CD14-positive monocyte (primary cell): ENCODE data around the gene CEP290. TPM values are rescaled to one million over a fixed set of nuclear protein-coding genes. Genes with fewer than 3 reads are reported as not detected.
A peak's percentile ranks its signal among the peaks of the same experiment; 100 is the strongest.

Experiments used
- DNase-seq, 3 donors: peaks; one replicate each; pipeline ENCODE4 v3.0.0-alpha.2; 2011 to 2022
- H2AFZ ChIP-seq: 2 replicates; pipeline ENCODE4 v1.6.0; 2012; ENCODE audit warnings: mild to moderate bottlenecking, low read depth, low read length, inconsistent platforms; ENCODE audit not compliant: insufficient read depth, poor library complexity, severe bottlenecking
- H3K27ac ChIP-seq, 2 donors: 1 replicate in 1 of 2; 2 replicates in 1 of 2; pipeline ENCODE4 v1.5.1; 2012 to 2013; ENCODE audit warnings: low read length in 2 of 2, control low read depth in 1 of 2, inconsistent platforms in 1 of 2, low read depth in 1 of 2, mild to moderate bottlenecking in 1 of 2
- H3K27me3 ChIP-seq, 2 donors: one replicate each; pipeline versions ENCODE4 v1.6.0 to v1.6.1; 2011 to 2013; ENCODE audit warnings: low read length in 2 of 2; ENCODE audit not compliant: control insufficient read depth in 2 of 2, insufficient read depth in 2 of 2
- H3K36me3 ChIP-seq, 2 donors: replicated peaks in 1 of 2; 1 replicate in 1 of 2; 2 replicates in 1 of 2; pipeline versions ENCODE4 v1.5.1 to v1.6.1; 2012 to 2013; ENCODE audit warnings: low read length in 2 of 2, control low read depth in 1 of 2, inconsistent platforms in 1 of 2, mild to moderate bottlenecking in 1 of 2; ENCODE audit not compliant: insufficient read depth in 2 of 2, control insufficient read depth in 1 of 2
- H3K4me1 ChIP-seq, 2 donors: 1 replicate in 1 of 2; 2 replicates in 1 of 2; pipeline versions ENCODE4 v1.5.1 to v1.6.1; 2012 to 2013; ENCODE audit warnings: low read length in 2 of 2, control low read depth in 1 of 2, inconsistent platforms in 1 of 2, mild to moderate bottlenecking in 1 of 2, moderate library complexity in 1 of 2; ENCODE audit not compliant: insufficient read depth in 2 of 2, control insufficient read depth in 1 of 2
- H3K4me2 ChIP-seq: replicated peaks from 2 replicates; pipeline ENCODE3; 2012; ENCODE audit warnings: low read length, moderate library complexity, mild to moderate bottlenecking; ENCODE audit not compliant: poor library complexity, severe bottlenecking; ENCODE audit errors: extremely low read depth
- H3K4me3 ChIP-seq, 3 experiments: fragments of 200-600 bp in 1 of 3; sonication (generic) in 1 of 3; replicated peaks in 1 of 3; 1 replicate in 2 of 3; 2 replicates in 1 of 3; pipeline ENCODE4 v1.5.1; 2011 to 2013; ENCODE audit warnings: low read length in 3 of 3, mild to moderate bottlenecking in 3 of 3, control low read depth in 2 of 3, low read depth in 2 of 3, inconsistent platforms in 1 of 3, moderate library complexity in 1 of 3
- H3K79me2 ChIP-seq: 2 replicates; pipeline ENCODE4 v1.6.0; 2012; ENCODE audit warnings: mild to moderate bottlenecking, control low read depth, inconsistent platforms, low read length, moderate library complexity; ENCODE audit not compliant: insufficient read depth
- H3K9ac ChIP-seq: 2 replicates; pipeline ENCODE4 v1.6.0; 2017; ENCODE audit warnings: low read length, mild to moderate bottlenecking; ENCODE audit not compliant: insufficient read depth, poor library complexity, severe bottlenecking
- H3K9me3 ChIP-seq, 2 donors: replicated peaks in 1 of 2; 1 replicate in 1 of 2; 2 replicates in 1 of 2; pipeline versions ENCODE4 v1.5.1 to v1.6.1; 2012 to 2013; ENCODE audit warnings: low read length in 2 of 2, control low read depth in 1 of 2; ENCODE audit not compliant: control insufficient read depth in 1 of 2, insufficient read depth in 1 of 2
- H4K20me1 ChIP-seq: 2 replicates; pipeline ENCODE4 v1.6.0; 2012; ENCODE audit warnings: mild to moderate bottlenecking, low read length, control low read depth, moderate library complexity; ENCODE audit not compliant: insufficient read depth
- H3K27ac Mint-ChIP-seq, 7 donors: one replicate each; pipeline ENCODE4 v1.8.0; 2020; ENCODE audit warnings: mild to moderate bottlenecking in 7 of 7, mixed read lengths in 7 of 7, moderate library complexity in 6 of 7, inconsistent platforms in 2 of 7
- H3K27me3 Mint-ChIP-seq, 3 donors: one replicate each; pipeline ENCODE4 v1.8.0; 2021 to 2022; ENCODE audit warnings: low read depth in 3 of 3, mild to moderate bottlenecking in 3 of 3, mixed read lengths in 3 of 3, moderate library complexity in 3 of 3, inconsistent platforms in 1 of 3
- H3K36me3 Mint-ChIP-seq, 2 donors: one replicate each; pipeline ENCODE4 v1.8.0; 2020; ENCODE audit warnings: mixed read lengths in 2 of 2, inconsistent platforms in 1 of 2, mild to moderate bottlenecking in 1 of 2
- H3K4me1 Mint-ChIP-seq: one replicate; pipeline ENCODE4 v1.8.0; 2020; ENCODE audit warnings: mild to moderate bottlenecking, mixed read lengths
- H3K4me3 Mint-ChIP-seq, 2 donors: one replicate each; pipeline ENCODE4 v1.8.0; 2020; ENCODE audit warnings: mild to moderate bottlenecking in 2 of 2, mixed read lengths in 2 of 2, moderate library complexity in 1 of 2
- H3K9me3 Mint-ChIP-seq, 7 donors: one replicate each; pipeline ENCODE4 v1.8.0; 2020 to 2022; ENCODE audit warnings: mixed read lengths in 7 of 7, mild to moderate bottlenecking in 6 of 7, moderate library complexity in 6 of 7, inconsistent platforms in 2 of 7
- WGBS: methylation state at CpG from one replicate; pipeline ENCODE4 v1.1.5; 2013; ENCODE audit warnings: missing lambda C conversion rate; ENCODE audit not compliant: insufficient coverage; 5-methylcytosine and 5-hydroxymethylcytosine counted together
- intact Hi-C, 2 donors: fragments of 100-400 bp; cut with micrococcal nuclease; formaldehyde crosslinking; loops; one replicate each; pipeline versions ENCODE4 v1.15.0 to v1.15.1; 2023
- polyA plus RNA-seq, 3 donors: library from polyadenylated mRNA; depleted of rRNA in 1 of 3; unstranded in 2 of 3; stranded (reverse) in 1 of 3; fragments of 300-500 nt in 2 of 3; fragments of >200 nt in 1 of 3; fragmentation: Illumina TruSeq in 2 of 3; gene quantifications; 1 replicate in 2 of 3; 2 replicates in 1 of 3; pipeline ENCODE4 v1.2.3, GENCODE V29; 2012 to 2021
- TF ChIP-seq, protein P1 (sequence below): fragments of 200-600 bp; IDR thresholded peaks from one replicate; pipeline ENCODE4 v1.8.0; 2022; ENCODE audit warnings: antibody characterized with exemption, mild to moderate bottlenecking

Gene CEP290
- polyA plus RNA-seq, 3 donors: 0.55 to 1.5 (median 0.71) TPM

DNA sequence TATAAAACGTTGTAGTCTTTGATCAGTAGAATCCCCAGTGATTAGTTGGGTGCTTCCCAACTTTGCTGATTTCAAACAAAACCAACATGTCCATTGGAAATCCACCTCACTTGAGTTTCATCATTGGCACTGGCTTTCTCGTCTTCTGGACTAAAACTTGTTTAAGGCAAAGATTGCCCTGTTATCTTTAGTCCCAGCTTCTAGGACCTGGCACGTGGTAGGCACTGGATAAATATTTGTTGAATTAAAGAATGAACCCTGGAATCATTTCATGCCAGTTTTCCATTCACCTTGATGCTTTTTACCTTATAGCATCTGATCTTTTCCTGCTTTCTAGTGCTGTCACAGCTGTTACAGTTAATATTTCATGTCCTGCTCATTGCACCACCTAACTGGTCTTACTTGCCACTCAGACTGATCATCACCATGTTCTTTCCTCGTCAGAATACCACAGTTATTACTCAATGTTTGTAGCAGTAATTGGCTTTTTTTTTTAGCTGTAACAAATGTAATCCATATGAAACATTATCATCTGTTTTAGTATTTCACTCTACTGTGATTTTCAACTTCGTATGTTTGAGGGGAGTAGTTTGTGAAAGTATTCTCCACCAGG, 105.4 kb downstream of the CEP290 start:
- H3K4me2 ChIP-seq: peak overlapping the region; percentile 93
- Mint-ChIP-seq H3K27me3 (peaks cover 0 to 2% (median 0%) of the 10 kb centered on the region in 3 donors), H3K27ac (no peak overlapping the region), H3K4me1 (peaks cover 26% of the 10 kb centered on the region), H3K4me3 (peak overlapping the region; percentile 94 to 98), H3K9me3 (peaks cover 0 to 4% (median 2%) of the 10 kb centered on the region in 7 donors), H3K36me3 (no peaks in the 10 kb centered on the region)
- H3K79me2 ChIP-seq: peaks cover 14% of the 10 kb centered on the region
- intact Hi-C loops: no loop called here
- H2AFZ ChIP-seq: peak overlapping the region; percentile 96
- WGBS: no CpG with 5 or more reads among the region's 5 CpGs
- no peaks in the 10 kb centered on the region for H3K9me3 ChIP-seq
- peak overlapping the region in 1 of 3 experiments; percentile 87 for H3K4me3 ChIP-seq
- no peak overlapping the region for H3K9ac ChIP-seq
- no peaks in the 10 kb centered on the region for H3K27me3 ChIP-seq
- H3K27ac ChIP-seq: no peak overlapping the region
- DNase-seq: no peak
- peaks cover 10 to 20% of the 10 kb centered on the region in 2 donors for H3K4me1 ChIP-seq
- H3K36me3 ChIP-seq: no peaks in the 10 kb centered on the region
- TF ChIP-seq, protein P1, sequence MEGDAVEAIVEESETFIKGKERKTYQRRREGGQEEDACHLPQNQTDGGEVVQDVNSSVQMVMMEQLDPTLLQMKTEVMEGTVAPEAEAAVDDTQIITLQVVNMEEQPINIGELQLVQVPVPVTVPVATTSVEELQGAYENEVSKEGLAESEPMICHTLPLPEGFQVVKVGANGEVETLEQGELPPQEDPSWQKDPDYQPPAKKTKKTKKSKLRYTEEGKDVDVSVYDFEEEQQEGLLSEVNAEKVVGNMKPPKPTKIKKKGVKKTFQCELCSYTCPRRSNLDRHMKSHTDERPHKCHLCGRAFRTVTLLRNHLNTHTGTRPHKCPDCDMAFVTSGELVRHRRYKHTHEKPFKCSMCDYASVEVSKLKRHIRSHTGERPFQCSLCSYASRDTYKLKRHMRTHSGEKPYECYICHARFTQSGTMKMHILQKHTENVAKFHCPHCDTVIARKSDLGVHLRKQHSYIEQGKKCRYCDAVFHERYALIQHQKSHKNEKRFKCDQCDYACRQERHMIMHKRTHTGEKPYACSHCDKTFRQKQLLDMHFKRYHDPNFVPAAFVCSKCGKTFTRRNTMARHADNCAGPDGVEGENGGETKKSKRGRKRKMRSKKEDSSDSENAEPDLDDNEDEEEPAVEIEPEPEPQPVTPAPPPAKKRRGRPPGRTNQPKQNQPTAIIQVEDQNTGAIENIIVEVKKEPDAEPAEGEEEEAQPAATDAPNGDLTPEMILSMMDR: no peak
- H4K20me1 ChIP-seq: no peaks in the 10 kb centered on the region

DNA sequence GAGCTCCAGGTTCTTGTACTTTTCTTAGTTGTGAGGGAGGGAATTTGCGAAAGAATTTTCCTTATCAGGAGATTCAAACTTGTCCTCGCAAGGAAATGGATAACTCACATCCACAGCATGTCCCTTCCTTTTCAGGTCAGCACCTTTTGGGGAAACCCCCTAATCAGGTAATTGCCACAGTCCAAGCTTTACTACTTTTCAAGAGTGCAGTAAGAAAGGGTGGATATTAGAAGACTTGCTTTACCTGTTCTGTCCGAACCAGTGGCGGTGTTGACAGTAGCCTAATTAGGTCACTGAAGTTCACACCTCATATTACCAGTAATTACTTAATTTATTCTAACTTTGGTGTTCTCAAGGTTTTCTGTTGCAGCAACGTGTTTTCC, 106.0 kb downstream of the CEP290 start:
- intact Hi-C loops: no loop called here
- H3K79me2 ChIP-seq: peaks cover 14% of the 10 kb centered on the region

More for the DNA sequence above, 106.0 kb downstream of the CEP290 start:
- Histone ChIP-seq H3K4me1 (peaks cover 10 to 20% of the 10 kb centered on the region in 2 donors), H3K9ac (peak overlapping the region; percentile 74), H3K36me3 (no peaks in the 10 kb centered on the region), H3K27ac (peak overlapping the region in 1 of 2 donors; percentile 71), H3K4me2 (peak overlapping the region; percentile 93), H3K27me3 (no peaks in the 10 kb centered on the region), H3K4me3 (peak overlapping the region; percentile 53 to 87 (median 71)), H3K9me3 (no peaks in the 10 kb centered on the region), H2AFZ (peak overlapping the region; percentile 96), H4K20me1 (no peaks in the 10 kb centered on the region)
- H3K4me1 Mint-ChIP-seq: peaks cover 26% of the 10 kb centered on the region
- H3K4me3 Mint-ChIP-seq: peak overlapping the region; percentile 94 to 98
- 0% methylated on average over 2 of the region's 5 CpGs for WGBS
- H3K9me3 Mint-ChIP-seq: peaks cover 0 to 4% (median 2%) of the 10 kb centered on the region in 7 donors
- no peak for DNase-seq
- no peaks in the 10 kb centered on the region for H3K36me3 Mint-ChIP-seq
- H3K27me3 Mint-ChIP-seq: peaks cover 0 to 2% (median 0%) of the 10 kb centered on the region in 3 donors
- TF ChIP-seq, protein P1: no peak
- peak overlapping the region in 4 of 7 donors; percentile 32 to 85 (median 82) for H3K27ac Mint-ChIP-seq
